AG04450 (cell line): ENCODE results near the gene PKNOX2. TPM values are rescaled to one million over a fixed set of nuclear protein-coding genes. Genes with fewer than 3 reads are reported as not detected.

Experiments used
- CTCF ChIA-PET: fragments of 300-600, 350-600 bp; formaldehyde crosslinking; extraction: SDS; loops from one replicate; lab custom pipeline; 2022; ENCODE audit warnings: antibody characterized with exemption, inconsistent platforms; lab: Charles Lee
- POLR2A ChIA-PET: fragments of 350-600 bp; formaldehyde crosslinking; extraction: SDS; loops from one replicate; lab custom pipeline; 2021; ENCODE audit warnings: antibody characterized with exemption, inconsistent platforms; lab: Yijun Ruan, JAX
- DNase-seq: peaks from one replicate; pipeline ENCODE4 v3.0.0-alpha.2; 2011; ENCODE audit warnings: low read depth, low spot score
- H3K27ac ChIP-seq: one replicate; pipeline ENCODE4 v1.5.1; 2012; ENCODE audit warnings: low read depth, low read length, control low read depth
- H3K27me3 ChIP-seq: one replicate; pipeline ENCODE4 v1.6.0; 2012; ENCODE audit warnings: low read length; ENCODE audit not compliant: control insufficient read depth, insufficient read depth
- H3K4me3 ChIP-seq: 2 replicates; pipeline ENCODE4 v1.5.1; 2011; ENCODE audit warnings: mild to moderate bottlenecking, low read depth, low read length, control low read depth
- H3K9me3 ChIP-seq: 2 replicates; pipeline ENCODE4 v1.5.1; 2012; ENCODE audit warnings: low read length; ENCODE audit not compliant: control insufficient read depth, insufficient read depth
- polyA plus RNA-seq: library from polyadenylated mRNA; depleted of rRNA; stranded (reverse); fragments of >200 nt; gene quantifications from 2 replicates; pipeline ENCODE4 v1.2.3, GENCODE V29; 2011
- TF ChIP-seq, protein P1 (sequence below): IDR thresholded peaks from 2 replicates; pipeline ENCODE4 v1.5.1; 2011; ENCODE audit warnings: low read depth, low read length, control low read depth, inconsistent platforms

PKNOX2 gene
- polyA plus RNA-seq, 1 experiment, result 3.0 TPM

- ChIA-PET CTCF (interaction anchor here (0.6 kb wide), 1 partner anchor 141 kb away, joined by 6 read pairs; no protein-coding TSS in a partner anchor), POLR2A (no interaction called here)
- no peak for DNase-seq
- Histone ChIP-seq H3K4me3 (no peak overlapping the region), H3K27me3 (peaks cover 16% of the 10 kb centered on the region), H3K9me3 (peaks cover 8% of the 10 kb centered on the region; the same call in 1 of the 2 replicates), H3K27ac (no peak overlapping the region)
- TF ChIP-seq, protein P1, sequence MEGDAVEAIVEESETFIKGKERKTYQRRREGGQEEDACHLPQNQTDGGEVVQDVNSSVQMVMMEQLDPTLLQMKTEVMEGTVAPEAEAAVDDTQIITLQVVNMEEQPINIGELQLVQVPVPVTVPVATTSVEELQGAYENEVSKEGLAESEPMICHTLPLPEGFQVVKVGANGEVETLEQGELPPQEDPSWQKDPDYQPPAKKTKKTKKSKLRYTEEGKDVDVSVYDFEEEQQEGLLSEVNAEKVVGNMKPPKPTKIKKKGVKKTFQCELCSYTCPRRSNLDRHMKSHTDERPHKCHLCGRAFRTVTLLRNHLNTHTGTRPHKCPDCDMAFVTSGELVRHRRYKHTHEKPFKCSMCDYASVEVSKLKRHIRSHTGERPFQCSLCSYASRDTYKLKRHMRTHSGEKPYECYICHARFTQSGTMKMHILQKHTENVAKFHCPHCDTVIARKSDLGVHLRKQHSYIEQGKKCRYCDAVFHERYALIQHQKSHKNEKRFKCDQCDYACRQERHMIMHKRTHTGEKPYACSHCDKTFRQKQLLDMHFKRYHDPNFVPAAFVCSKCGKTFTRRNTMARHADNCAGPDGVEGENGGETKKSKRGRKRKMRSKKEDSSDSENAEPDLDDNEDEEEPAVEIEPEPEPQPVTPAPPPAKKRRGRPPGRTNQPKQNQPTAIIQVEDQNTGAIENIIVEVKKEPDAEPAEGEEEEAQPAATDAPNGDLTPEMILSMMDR, result no peak
Observed at GRCh38 chr11:125193416-125193726, 28.8 kb downstream of the PKNOX2 start.

DNA sequence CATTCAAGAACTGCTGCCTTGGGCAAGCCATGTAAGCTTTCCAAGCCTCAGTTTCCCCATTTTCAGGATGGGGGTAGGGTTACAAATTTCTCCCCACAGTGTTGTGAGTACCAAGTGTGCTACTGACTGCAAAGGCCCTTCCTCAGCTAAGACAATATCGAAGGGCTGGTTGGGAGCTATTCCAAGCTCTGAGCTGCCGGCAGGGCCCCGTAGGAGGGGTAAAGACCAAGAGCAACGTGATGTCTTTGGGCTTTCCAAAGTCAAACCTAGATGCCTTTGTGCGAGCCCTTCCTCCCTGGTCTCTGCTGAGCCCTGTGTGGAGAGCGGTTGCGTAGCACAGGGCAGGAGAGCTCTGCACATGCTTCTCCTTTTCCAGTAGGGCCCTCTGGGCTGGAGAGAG is 29.3 kb downstream of the PKNOX2 start:
- CTCF ChIA-PET, result interaction anchor here (0.6 to 1.2 kb wide), 2 partner anchors 29 to 141 kb away, joined by 4 to 6 read pairs; no protein-coding TSS in a partner anchor
- no peak for DNase-seq
- TF ChIP-seq, protein P1, result no peak
- peaks cover 8% of the 10 kb centered on the region; the same call in 1 of the 2 replicates for H3K9me3 ChIP-seq
- H3K27me3 ChIP-seq, result peaks cover 16% of the 10 kb centered on the region
- no peak overlapping the region for H3K4me3 ChIP-seq
- H3K27ac ChIP-seq, result no peak overlapping the region
- POLR2A ChIA-PET, result no interaction called here

DNA sequence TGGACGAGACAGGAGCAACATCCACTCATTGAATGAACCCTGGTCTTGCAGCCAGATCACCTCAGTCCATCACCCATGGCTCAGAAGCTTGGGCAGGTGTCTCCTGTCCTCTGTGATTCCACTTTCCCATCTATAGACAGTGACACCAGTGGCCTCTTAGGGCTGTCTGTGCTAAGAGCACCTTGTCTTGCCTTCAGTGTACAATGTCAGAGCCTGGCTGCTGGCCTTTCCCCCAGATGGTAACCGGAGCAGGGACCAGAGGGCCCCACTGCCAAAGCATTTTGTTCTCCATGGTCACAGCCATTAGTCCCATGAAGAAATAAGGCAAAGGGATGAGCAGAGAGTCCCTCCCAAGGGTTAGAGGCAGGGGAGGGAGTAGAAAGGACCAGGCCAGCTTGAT is 35.4 kb downstream of the PKNOX2 start:
- H3K9me3 ChIP-seq, result peaks cover 8% of the 10 kb centered on the region; the same call in 1 of the 2 replicates
- DNase-seq, result no peak
- POLR2A ChIA-PET, result no interaction called here
- TF ChIP-seq, protein P1, result no peak
- peaks cover 30% of the 10 kb centered on the region for H3K27me3 ChIP-seq
- H3K27ac ChIP-seq, result no peak overlapping the region
- CTCF ChIA-PET, result no interaction called here
- no peak overlapping the region for H3K4me3 ChIP-seq

DNA sequence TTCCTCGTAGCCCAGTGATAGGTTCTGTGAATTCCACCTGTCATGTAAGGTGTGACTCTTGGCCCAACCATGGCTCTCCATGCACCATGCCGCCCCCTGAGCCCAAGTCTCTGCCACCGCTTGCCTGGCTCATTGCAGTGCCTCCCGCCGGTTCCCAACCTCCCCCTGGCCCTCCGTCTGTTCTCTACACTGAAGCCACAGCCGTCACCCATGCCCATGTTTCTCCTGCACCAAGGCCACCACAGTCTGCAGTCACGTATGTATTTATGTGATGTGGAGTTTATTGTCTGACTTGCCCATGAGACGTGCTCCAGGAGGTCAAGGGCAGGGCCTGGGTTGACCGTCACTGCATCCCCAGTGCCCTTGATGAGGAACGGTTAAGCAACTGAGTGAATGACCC is 35.9 kb downstream of the PKNOX2 start:
- ChIA-PET CTCF (interaction anchor here (0.8 kb wide), 1 partner anchor 37 kb away, joined by 3 read pairs; no protein-coding TSS in a partner anchor), POLR2A (no interaction called here)
- Histone ChIP-seq H3K4me3 (no peak overlapping the region), H3K27ac (no peak overlapping the region), H3K9me3 (peaks cover 8% of the 10 kb centered on the region; the same call in 1 of the 2 replicates), H3K27me3 (peaks cover 30% of the 10 kb centered on the region)
- TF ChIP-seq, protein P1, result no peak
- DNase-seq, result no peak

- peaks cover 8% of the 10 kb centered on the region; the same call in 1 of the 2 replicates for H3K9me3 ChIP-seq
- no peak overlapping the region for H3K27ac ChIP-seq
- CTCF ChIA-PET, result no interaction called here
- peaks cover 28% of the 10 kb centered on the region for H3K27me3 ChIP-seq
- H3K4me3 ChIP-seq, result no peak overlapping the region
- TF ChIP-seq, protein P1, result no peak
- no peak for DNase-seq
- POLR2A ChIA-PET, result no interaction called here
Observed at GRCh38 chr11:125201525-125202141, 37.1 kb downstream of the PKNOX2 start.
